Measurements from ENCODE around the gene LDLRAP1. TPM values are rescaled to one million over a fixed set of nuclear protein-coding genes. Genes with fewer than 3 reads are reported as not detected.

Gene LDLRAP1
- total RNA-seq, 2 donors from 2014 or later = 13.9 to 14.5 TPM

GRCh38 chr1:25554430-25554780 is 11.0 kb downstream of the LDLRAP1 start:
- Mint-ChIP-seq H3K9me3 (no peaks in the 10 kb centered on the region), H3K36me3 (ENCODE audit: low read depth) (peaks cover 3% of the 10 kb centered on the region), H3K4me1 (peaks cover 3% of the 10 kb centered on the region), H3K27ac (no peak overlapping the region), H3K4me3 (no peak overlapping the region), H3K27me3 (ENCODE audit: insufficient read depth) (no peaks in the 10 kb centered on the region)
- Histone ChIP-seq H3K36me3 (ENCODE audit: control insufficient read depth, insufficient read depth, low read length) (no peaks in the 10 kb centered on the region), H3K27ac (ENCODE audit: low read depth, low read length) (no peak overlapping the region), H3K9ac (ENCODE audit: extremely low read depth, low read length, poor library complexity, severe bottlenecking) (no peak overlapping the region), H3K27me3 (ENCODE audit: control insufficient read depth, insufficient read depth, low read length, poor library complexity, severe bottlenecking) (no peaks in the 10 kb centered on the region), H3K4me3 (ENCODE audit: low read length) (no peak overlapping the region), H3K9me3 (ENCODE audit: control insufficient read depth, low read length) (no peaks in the 10 kb centered on the region), H3K4me1 (ENCODE audit: control insufficient read depth, insufficient read depth, low read length) (peaks cover 3% of the 10 kb centered on the region)
- WGBS, 2 experiments (ENCODE audit: insufficient coverage in 1 of 2, insufficient read length in 1 of 2) = 96 to 100% methylated on average over 2 to 3 of the region's 3 CpGs
- no peak for TF ChIP-seq CTCF (conservative IDR thresholded peaks at IDR 0.05)
- no peak for DNase-seq

- no peak overlapping the region for H3K27ac Mint-ChIP-seq
- WGBS, 2 experiments (ENCODE audit: insufficient coverage in 1 of 2, insufficient read length in 1 of 2) = 94 to 98% methylated on average over 8 to 14 of the region's 14 CpGs
- H3K4me1 ChIP-seq (ENCODE audit: control insufficient read depth, insufficient read depth, low read length) = no peaks in the 10 kb centered on the region
These were observed 11.7 kb downstream of the LDLRAP1 start for GRCh38 chr1:25554886-25555752.

GRCh38 chr1:25555753-25556092 is 12.3 kb downstream of the LDLRAP1 start:
- Histone ChIP-seq H3K9ac (ENCODE audit: extremely low read depth, low read length, poor library complexity, severe bottlenecking) (no peak overlapping the region), H3K4me1 (ENCODE audit: control insufficient read depth, insufficient read depth, low read length) (no peaks in the 10 kb centered on the region), H3K4me3 (ENCODE audit: low read length) (no peak overlapping the region), H3K9me3 (ENCODE audit: control insufficient read depth, low read length) (no peaks in the 10 kb centered on the region), H3K27ac (ENCODE audit: low read depth, low read length) (no peak overlapping the region), H3K36me3 (ENCODE audit: control insufficient read depth, insufficient read depth, low read length) (no peaks in the 10 kb centered on the region), H3K27me3 (ENCODE audit: control insufficient read depth, insufficient read depth, low read length, poor library complexity, severe bottlenecking) (no peaks in the 10 kb centered on the region)
- Mint-ChIP-seq H3K36me3 (ENCODE audit: low read depth) (peaks cover 3% of the 10 kb centered on the region), H3K4me3 (no peak overlapping the region), H3K4me1 (no peaks in the 10 kb centered on the region), H3K9me3 (no peaks in the 10 kb centered on the region), H3K27ac (no peak overlapping the region), H3K27me3 (ENCODE audit: insufficient read depth) (no peaks in the 10 kb centered on the region)
- no peak for DNase-seq
- TF ChIP-seq CTCF (conservative IDR thresholded peaks at IDR 0.05) = no peak
- 90 to 100% methylated on average over 1 to 5 of the region's 5 CpGs for whole genome bisulfite sequencing, 2 experiments (ENCODE audit: insufficient coverage in 1 of 2, insufficient read length in 1 of 2)

More at GRCh38 chr1:25554886-25555752, 11.7 kb downstream of the LDLRAP1 start:
- DNase-seq = no peak
- Histone ChIP-seq H3K27ac (ENCODE audit: low read depth, low read length) (no peak overlapping the region), H3K27me3 (ENCODE audit: control insufficient read depth, insufficient read depth, low read length, poor library complexity, severe bottlenecking) (no peaks in the 10 kb centered on the region), H3K4me3 (ENCODE audit: low read length) (no peak overlapping the region), H3K9me3 (ENCODE audit: control insufficient read depth, low read length) (no peaks in the 10 kb centered on the region), H3K36me3 (ENCODE audit: control insufficient read depth, insufficient read depth, low read length) (no peaks in the 10 kb centered on the region), H3K9ac (ENCODE audit: extremely low read depth, low read length, poor library complexity, severe bottlenecking) (no peak overlapping the region)
- no peak for TF ChIP-seq CTCF (conservative IDR thresholded peaks at IDR 0.05)
- H3K4me1 Mint-ChIP-seq = no peaks in the 10 kb centered on the region
- no peaks in the 10 kb centered on the region for H3K27me3 Mint-ChIP-seq (ENCODE audit: insufficient read depth)
- H3K9me3 Mint-ChIP-seq = no peaks in the 10 kb centered on the region
- H3K36me3 Mint-ChIP-seq (ENCODE audit: low read depth) = peaks cover 3% of the 10 kb centered on the region
- H3K4me3 Mint-ChIP-seq = no peak overlapping the region
